Esophagus mucosa (tissue), 1 donor: ENCODE data around the gene CPED1. TPM values are rescaled to one million over a fixed set of nuclear protein-coding genes. Genes with fewer than 3 reads are reported as not detected.
"Not testable (repeated sequence)": the region's sequence is repeated elsewhere in the genome, so short reads cannot be mapped to it uniquely, and the experiment has no call there.

Experiments
- ATAC-seq: fragments of 200-7000 bp; cut with Tn5 transposase; one replicate; pipeline ENCODE4 v1.9.1; 2020
- total RNA-seq: library from RNA; stranded (reverse); gene quantifications from one replicate; pipeline ENCODE4 v1.2.4, GENCODE V29; 2023
- donor health status: DM: yes; HTN: yes; CAD: no.

The CPED1 gene
- total RNA-seq, 1 donor from 2014 or later, result 0.76 TPM

DNA sequence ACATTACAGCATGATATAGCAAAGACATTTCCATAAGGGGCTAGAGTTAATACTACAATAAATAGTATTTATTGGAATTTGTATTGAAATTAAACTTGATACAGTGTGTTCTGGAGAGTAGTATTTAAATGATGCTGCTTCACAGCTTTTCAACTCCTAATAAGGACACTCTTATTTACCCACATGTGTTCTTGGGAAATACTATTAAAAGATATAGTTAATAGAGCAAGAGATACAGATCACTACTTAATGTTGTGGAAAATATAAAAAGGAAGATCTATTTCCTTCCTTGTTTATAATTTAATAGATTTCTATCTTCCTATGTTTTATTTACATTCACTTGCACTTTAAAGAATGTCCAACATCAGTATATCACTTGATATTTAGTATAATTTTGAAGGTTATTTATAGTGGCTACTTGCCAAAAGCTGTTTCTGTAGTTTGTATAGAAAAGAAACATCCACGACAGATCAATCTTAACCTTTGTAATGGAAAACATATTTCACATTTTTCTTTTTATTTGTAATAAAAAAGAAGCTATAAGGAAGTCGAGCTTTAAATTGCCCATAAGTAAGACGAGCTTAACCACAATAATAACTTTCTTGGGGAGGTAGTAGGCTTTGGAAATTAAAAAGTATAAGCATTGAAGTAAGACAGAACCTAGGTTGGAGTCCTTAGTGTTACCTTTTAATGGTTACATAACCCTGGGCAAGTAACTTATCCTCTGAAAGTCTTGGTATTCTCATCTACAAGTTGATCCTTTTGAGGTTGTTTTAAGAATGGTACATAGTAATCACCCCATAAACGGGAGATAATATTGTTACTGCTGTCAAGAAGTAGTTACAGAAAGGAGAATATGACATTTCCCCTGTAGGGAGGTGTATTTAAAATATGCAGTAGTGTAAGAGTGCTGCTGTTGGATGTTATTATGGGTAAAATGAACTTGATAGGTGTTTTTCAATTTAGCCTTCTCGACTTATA lies 32.8 kb downstream of the CPED1 start:
- ATAC-seq, result no peak

DNA sequence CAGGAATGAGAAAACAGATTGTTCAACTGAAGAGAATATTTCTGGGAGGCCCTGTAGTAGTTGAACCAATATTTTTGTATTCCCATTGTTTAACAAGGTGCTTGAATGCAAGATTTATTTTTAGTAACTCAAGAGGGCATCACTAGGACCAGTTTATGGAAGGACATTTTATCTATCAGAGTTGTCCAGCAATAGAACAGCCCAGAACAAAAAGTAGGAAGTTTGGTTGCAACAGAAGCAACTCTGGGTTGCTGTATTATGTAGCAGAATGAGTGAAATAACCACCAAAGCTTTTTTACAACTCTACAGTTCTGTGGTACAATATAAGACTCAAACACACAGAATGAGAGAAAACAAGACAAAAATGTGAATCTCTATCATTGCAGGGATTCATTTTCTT lies 34.7 kb downstream of the CPED1 start:
- ATAC-seq, result no peak

DNA sequence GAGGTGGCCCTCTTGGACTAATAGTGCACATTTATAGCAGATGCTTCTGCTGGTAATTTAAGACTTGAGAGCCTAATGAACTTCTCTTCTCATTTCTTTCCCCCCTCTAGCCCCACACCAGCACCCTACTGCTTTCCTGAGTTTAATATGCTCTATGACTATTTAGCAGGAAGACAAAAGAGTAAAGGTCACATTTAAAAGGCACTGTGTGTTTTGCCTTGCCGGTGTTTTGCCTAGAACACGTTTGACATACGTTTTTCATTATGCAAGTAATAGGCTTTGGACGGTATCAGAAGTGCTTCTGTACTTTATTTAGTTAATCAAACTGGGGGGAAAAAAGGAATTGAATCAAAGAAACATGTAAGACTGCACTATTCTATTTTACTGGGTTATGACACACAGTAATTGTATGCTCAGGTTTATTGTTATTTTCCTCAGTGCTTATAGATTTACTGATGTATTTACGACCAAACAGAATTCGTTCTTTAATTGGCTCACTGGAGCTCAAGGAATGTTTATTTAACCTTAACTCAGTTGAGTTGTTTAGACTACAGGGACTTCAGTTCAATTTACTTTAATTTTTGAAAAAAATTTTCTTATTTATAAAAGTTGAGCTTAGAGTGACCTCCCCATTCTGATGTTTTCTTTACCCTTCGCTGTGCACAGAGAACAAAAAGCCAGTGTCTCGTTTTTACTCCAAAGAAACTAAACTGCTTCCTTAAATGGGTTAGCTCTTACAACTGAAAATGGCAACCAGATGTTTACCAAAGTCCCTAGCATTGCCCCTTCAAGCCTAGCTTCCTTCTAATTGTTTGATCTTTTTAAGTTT lies 35.4 kb downstream of the CPED1 start:
- no peak for ATAC-seq

DNA sequence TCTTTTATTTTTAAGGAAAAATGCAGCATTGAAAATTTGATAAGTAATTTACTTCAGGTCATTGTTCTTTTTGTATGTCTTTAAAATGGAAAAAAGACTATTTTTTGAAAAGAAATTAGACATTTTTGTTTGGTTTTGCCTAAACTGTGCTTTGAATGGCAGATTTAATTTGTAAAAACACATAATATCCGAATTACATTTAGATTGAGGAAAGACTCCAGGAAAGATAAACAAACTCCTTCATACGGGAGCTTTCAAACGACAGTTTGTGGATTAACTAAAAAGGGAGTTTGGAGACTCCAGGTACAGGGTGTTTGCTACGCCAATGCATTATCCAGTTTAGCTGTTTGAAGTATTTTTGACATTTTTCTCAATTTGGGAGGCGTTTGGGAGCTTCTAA lies 36.1 kb downstream of the CPED1 start:
- ATAC-seq, result no peak

DNA sequence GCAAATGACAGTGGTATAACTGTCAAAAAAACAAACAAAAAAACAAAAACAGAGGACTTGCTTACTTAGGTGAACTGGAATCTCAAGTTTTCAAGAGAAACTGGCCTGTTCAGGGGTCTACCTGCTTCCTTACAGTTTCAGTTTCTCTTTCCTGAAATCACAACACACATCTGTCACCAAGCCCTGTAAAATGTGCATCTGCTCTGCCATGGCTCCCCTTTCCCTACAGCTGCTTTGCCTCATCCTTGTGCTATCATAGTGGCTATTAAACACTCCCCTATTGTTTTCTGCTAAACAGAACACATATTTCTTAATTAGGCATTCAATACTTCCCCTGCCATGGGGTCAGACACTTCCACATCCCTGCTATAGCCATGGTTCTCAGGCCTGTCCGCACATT lies 37.6 kb downstream of the CPED1 start:
- ATAC-seq, result no peak

DNA sequence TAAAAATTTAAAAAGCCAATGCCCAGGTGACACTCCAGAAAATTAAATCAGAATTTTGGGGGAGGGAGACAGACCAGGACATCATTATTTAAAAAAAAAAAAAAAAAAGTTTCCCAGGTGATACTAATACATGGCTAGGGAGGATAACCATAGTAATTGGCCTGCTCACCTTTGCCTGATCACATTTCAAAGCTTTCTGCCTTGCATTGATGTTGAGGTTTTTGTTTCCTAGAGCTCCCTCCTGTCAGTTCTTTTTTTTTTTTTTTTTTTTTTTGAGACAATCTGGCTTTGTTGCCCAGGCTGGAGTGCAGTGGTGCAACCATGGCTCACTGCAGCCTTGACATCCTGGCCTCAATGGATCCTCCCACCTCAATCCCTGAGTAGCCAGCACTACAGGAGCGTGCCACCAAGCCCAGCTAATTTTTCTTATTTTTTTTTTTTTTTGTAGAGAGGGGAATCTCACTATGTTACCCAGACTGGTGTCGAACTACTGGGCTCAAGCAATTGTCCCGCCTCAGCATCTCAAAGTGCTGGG lies 38.1 kb downstream of the CPED1 start:
- ATAC-seq, result no peak

DNA sequence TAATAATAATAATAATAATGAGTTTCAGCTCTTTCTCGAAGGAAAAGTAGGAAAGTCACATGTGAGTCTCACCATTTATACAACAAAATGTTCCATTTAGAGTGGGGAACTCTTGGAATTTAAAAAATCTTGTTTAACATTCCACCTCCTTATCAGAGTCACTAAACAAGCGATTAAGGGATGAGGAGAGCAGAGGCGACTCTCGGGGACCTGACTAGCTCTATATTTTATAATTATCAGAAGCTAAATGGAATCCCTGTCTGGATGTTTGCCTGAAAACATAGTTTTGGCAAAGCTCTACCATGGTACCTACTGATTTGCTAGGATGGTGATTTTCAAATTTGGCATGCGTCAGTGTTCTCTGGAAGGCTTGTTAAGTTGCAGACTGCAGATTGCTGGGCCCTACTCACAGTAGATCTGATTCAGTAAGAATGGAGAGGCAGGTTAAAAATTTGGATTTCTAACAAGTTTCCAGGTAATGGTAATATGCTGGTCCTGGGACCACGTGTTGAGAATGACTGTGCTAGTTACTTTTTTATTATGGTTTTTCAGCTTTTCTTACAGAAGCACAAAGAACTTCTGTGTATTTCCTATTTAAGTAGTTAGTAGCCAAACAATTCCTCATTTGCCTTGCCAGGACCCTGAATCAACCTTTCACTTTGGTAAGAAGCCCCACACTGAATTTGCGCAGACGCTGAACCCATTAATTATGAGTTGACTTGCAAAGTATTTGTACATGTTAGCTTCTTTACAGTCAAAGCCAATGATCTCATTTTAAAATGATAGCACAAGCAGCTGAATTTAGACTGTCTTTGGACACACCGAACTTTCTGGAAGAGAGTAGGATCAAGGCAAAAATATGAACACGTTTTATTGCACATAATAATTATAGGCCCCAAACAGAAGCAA lies 39.5 kb downstream of the CPED1 start:
- no peak for ATAC-seq

DNA sequence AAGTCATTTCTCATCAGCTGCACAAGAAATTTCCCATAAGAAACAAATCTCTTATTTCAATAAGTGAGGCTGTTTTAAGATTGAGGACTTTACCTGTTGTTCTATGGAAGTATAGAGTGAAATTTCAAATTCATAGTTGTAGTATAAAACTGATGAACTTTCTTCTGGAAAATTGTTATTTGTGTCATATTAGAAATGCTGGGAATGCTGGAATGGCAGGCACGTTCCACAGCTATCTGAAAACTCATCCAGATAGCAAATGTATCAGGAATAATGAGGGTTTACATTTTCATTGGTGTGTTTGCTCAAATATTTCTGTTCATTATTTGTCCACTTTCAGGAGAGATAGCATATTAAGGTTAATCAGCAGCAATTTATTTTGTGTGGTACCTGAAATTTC lies 40.8 kb downstream of the CPED1 start:
- ATAC-seq, result no peak

DNA sequence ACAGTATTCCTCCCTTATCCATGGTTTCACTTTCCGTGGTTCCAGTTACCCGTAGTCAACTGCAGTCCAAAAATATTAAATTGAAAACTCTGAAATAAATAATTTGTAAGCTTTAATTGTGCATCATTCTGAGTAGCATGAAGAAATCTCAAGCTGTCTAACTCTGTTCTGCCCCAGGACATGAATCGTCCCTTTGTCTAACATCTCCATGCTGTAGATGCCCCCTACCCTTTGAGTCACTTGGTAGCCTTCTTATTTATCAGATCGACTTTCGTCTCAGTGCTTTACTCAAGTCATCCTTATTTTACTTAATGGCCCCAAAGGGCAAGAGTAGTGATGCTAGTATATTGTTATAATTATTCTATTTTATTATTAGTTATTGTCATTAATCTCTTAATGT lies 41.8 kb downstream of the CPED1 start:
- no peak for ATAC-seq

DNA sequence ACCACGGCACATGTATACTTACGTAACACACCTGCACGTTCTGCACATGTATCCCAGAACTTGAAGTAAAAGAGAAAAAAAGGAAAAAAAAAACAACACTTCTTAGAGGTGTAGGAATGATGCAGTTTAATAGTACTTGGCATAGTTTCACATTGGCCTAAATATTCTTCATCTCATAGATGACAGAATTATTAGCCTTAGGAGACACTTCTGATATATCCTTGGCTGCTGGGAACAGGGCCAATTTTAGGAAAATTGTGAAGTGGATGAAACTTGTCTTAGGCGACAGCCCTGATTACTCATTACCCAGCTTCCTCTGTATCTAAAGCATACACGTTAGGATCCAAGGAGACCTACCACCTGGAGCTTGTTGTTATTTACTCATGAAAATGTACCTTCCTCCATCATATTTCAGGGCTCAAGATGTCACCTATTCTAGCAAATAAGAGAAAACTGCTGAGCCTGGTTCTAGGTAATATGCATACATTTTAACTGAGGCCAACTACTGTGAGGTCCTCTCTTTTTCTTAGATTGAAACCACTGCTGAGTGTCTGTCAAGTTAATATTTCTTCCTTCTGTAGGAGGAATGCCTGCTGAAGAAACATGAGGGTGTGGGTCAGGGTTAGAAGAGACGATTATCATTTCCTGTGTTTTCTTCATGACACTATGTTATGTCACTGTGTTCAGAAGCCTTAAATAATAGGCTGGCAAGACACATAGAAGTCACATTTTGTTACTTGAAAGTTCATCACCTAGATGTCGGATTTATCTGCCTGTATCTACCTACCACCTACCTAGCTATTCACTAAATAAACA lies 44.3 kb downstream of the CPED1 start:
- no peak for ATAC-seq

DNA sequence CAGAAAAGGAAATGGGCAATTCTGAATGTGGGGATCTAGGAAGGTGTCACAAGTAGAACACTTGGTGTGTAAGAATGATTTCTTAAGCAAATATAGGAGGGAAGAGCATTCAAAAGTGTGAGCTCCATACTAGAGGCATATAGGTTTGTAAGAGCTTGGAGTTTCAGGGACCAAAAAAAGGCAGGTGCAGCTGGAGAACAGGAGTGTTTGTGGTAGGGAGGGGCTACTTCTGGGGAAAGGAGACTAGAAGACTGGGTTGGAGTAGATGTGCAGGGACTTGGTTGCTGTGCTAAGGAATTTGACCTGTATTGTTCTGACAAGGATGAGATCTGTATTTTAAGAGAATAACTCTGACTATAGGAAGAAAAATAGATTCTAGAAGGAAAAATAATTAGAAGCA lies 46.4 kb downstream of the CPED1 start:
- no peak for ATAC-seq

DNA sequence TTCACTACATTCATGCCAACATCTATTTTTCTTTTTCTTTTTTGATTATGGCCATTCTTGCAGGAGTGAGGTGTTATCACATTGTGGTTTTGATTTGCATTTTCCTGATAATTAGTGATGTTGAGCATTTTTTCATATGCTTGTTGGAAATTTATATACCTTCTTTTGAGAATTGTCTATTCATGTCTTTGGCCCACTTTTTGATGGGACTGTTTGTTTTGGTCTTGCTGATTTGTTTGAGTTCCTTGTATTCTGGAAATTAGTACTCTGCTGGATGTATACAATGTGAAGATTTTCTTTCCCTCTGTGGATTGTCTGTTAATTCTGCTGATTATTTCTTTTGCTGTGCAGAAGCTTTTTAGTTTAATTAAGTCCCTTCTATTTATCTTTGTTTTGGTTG lies 48.3 kb downstream of the CPED1 start:
- not testable (repeated sequence) for ATAC-seq

DNA sequence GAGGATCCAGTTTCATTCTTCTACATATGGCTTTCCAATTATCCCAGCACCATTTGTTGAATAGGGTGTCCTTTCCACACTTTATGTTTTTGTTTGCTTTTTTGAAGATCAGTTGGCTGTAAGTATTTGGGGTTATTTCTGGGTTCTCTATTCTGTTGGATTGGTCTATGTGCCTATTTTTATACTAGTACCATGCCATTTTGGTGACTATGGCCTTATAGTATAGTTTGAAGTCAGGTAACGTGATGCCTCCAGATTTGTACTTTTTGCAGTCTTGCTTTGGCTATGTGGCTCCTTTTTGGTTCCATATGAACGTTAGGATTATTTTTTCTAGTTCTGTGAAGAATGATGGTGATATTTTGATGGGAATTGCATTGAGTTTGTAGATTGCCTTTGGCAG lies 48.8 kb downstream of the CPED1 start:
- not testable (repeated sequence) for ATAC-seq

DNA sequence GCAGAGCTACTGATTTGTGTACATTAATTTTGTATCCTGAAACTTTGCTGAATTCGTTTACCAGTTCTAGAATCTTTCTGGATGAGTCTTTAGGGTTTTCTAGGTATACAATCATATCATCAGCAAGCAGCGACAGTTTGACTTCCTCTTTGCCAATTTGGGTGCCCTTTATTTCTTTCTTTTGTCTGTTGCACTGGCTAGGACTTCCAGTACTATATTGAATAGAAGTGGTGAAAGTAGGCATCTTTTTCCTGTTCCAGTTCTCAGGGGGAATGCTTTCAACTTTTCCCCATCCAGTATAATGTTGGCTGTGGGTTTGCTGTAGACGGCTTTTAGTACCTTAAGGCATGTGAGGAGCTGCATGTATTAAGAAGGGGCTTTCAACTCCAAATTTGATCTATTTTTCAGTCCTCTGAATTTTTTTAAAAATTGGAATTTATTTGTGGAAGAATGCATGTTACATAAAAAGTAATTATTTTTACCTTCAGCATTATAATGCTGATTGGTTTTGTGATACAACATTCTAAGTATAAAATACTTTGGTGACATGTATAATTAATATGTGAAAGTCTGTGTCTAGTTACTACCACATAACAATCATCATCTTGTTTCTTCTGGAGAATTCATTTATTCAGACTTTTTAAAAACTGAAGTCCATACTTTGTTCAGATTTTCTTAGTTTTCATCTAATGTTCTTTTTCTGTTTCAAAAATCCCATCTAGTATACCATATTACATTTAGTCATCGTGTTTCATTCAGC lies 49.6 kb downstream of the CPED1 start:
- ATAC-seq, result no peak

DNA sequence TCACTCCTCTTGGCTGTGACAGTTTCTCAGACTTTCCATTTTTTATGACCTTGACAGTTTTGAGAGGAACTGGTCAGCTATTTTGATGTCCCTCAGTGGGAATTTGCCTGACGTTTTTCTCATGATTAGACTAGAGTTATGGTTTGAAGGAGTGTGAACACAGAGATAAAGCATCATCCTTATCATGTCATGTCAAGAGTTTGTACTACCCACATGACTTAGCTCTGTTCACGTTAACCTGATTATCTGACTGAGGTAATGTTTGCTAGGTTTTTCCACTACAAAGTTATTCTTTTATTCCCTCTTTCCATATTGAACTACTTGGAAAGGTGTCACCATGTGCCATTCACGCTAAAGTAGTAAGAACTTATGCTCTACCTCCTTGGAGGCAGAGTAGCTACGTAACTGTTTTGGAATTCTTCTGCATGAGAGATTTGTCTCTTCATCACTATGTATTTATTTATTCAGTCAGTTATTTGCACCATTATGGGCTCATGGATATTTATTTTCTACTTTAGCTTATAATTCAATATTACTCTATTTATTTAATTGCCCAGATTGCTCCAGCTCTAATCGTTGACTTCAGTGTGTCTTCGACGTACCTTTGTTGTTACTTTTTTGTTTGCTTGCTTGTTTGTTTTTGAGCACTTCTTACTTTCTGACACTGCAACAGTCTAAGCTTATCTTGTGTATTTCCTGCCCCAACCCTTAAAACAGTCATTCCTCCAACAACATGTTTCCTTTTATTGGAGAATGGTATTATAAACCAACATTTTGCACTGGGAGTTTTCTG lies 50.4 kb downstream of the CPED1 start:
- no peak for ATAC-seq

DNA sequence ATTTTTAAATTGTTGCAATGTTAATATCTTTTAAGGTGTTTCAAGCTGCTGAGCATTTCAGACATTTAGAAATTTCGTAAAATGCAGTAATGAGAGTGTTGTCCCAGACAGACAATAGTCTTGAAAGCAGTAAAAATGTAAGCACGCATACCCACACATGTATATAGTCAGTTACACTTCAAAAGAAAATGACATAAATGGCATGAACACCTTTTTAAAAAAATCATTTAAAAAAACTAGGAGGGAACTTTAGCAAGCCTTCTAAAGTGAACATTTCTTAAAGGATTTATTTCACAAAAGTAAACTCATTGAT lies 51.0 kb downstream of the CPED1 start:
- no peak for ATAC-seq

DNA sequence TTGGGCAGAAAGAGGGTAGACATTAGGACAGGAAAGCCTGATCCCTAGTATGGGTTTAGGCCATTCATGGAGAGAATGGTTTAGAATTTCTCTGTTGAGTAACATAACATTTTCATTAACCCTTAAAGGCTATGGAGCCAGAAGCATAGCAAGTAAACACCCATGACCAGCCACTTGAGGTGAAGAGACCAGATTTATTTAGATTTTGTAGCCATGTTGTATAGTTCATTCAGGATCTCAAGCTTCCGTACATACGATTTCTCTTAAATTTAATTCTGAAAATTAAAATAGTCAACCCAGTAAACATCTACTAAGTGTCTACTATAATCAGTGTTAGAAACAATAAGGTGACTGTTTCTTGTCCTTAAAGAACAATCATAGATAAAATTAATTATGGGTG lies 51.5 kb downstream of the CPED1 start:
- no peak for ATAC-seq

DNA sequence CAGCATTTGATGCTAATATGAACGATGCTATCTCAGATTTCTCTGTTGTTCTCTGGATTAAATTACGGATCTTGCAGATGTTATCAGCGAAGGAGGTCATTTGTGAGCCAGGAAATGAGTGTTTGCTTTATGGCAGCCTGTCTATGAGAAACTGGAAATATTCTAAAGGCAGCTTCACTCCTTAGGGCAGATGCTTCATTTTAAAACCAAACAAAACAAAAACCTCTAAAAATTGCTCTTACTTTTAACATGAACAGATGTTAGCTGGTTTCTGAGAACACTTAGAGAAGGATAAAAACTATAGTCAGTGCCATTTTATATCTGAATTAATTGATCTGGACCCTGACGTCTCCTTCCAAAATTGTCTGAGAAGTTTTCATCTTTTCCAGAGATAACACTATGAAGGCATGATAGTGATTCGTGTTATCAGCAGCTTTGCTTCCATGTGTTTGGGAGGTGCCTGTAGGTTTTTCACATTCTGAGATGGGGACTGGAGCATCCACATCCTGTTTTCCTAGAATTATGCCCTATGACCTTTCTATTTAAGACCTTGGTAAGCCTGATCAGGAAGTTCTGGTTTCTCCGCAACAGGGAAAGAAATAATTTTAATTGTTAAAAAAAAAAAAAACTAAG lies 53.1 kb downstream of the CPED1 start:
- ATAC-seq, result no peak

DNA sequence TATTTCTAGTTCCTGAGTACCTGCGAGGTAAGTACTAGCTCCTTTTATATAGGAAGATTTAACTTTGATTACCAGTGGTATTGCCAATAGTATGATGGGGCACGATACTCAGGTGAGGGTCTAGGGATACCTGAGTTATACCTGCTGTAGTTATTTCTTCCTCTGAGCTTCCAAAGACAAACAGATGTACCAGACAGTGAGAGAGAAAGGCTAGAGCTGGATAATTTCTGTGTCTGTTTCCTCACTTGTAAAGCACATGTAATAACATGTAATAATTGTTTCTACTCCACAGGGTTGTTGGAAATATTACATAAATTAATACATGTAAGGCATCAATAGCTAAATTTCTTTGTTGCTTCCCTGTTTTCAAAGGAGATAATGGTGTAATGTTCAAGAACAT lies 53.7 kb downstream of the CPED1 start:
- ATAC-seq, result no peak
